ENCODE measurements around the gene MESP1.

MESP1 gene

DNA sequence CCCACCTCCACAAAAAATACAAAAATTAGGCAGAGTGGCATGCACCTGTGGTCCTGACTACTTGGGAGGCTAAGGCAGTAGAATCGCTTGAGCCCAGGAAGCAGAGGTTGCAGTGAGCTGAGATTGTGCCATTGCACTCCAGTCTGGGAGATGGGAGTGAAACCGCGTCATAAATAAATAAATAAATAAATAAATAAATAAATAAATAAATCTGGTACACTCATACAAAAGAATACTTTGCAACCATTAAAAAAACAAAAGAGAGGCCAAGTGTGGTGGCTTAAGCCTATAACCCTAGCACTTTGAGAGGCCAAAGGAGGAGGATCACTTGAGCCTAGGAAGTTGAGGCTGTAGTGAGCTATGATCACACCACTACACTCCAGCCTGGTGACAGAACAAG, 28.0 kb downstream of the MESP1 start:
- DNase-seq (ENCODE audit: low read depth), result no peak

DNA sequence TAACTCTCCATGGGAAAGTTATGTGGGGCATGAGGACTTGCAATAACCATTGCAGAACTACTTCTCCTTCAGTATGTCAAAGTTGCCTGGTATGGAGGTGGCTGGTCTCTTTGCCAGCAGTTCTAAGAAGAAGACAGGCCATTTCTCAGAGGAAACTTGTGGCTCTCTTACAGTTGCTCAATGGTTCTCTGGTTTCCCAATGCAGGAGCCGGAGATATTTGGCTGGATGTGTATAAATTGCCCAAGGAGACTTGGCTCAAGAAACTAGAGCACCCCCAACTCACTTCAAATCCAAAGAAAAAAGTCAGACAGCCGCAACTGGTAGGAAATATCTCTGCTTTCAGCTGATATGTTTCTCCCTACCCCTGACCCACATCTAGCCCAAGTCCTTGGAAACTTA, 36.3 kb downstream of the MESP1 start:
- no peak for DNase-seq (ENCODE audit: low read depth)

DNA sequence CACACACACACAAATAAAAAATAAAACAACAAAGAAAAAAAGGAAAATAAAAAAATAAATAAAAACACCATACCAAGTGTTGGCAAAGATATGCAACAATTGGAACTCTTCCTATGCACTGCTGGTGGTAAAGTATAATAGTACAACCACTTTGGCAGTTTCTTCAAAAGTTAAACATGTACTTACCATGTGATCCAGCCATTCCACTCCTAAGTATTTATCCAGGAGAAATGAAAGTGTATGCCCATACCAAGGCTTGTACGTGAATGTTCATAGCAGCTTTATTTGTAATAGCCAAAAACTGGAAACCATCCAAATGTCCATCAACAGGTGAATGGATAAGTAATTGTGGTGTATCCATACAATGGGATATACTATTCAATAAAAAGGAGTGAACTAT, 43.5 kb downstream of the MESP1 start:
- DNase-seq (ENCODE audit: low read depth), result no peak

DNA sequence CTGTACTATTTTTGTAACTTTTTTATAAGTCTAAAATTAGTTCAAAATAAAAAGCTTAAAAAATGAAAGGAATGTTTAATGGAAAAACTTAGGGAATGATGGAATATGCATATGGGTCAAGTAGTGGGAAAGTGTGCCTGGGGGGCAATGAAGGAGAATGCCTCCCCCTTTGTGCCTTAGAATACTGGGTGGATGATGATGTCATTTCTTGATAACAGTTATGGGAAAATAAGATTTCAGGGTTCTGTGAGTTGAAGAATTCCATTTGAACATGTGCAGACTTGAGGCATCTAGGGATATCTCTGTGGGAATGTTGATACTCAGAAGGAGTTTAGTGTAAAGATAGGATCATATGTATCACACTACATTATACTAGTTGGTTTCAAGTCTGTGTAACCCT, 46.6 kb downstream of the MESP1 start:
- no peak for DNase-seq (ENCODE audit: low read depth)

All from non-pigmented ciliary epithelial cell (primary cell).